GM23338 (cell line): ENCODE data around the gene VBP1. TPM values are rescaled to one million over a fixed set of nuclear protein-coding genes. Genes with fewer than 3 reads are reported as not detected.

Experiments used
- ATAC-seq: fragments of 200-7000 bp; cut with Tn5 transposase; 3 replicates; pipeline ENCODE4 v1.9.1; 2020
- DNase-seq: peaks from one replicate; pipeline ENCODE4 v3.0.0-alpha.2; 2015; ENCODE audit warnings: low spot score
- H2AFZ ChIP-seq: fragments of 200-600 bp; sonication (generic); 2 replicates; pipeline ENCODE4 v1.8.0; 2016; ENCODE audit warnings: antibody characterized with exemption, mild to moderate bottlenecking, moderate library complexity
- H3F3A ChIP-seq: fragments of 200-600 bp; sonication (generic); replicated peaks from 2 replicates; pipeline ENCODE4 v1.8.0; 2017; ENCODE audit warnings: antibody characterized with exemption, mixed run types, low read depth
- H3K27ac ChIP-seq: fragments of 200-600 bp; sonication (generic); 2 replicates; pipeline ENCODE4 v1.6.1; 2016; ENCODE audit warnings: low read depth
- H3K27me3 ChIP-seq: fragments of 200-600 bp; sonication (generic); 2 replicates; pipeline ENCODE4 v1.8.0; 2016; ENCODE audit warnings: mild to moderate bottlenecking, mixed run types, moderate library complexity; ENCODE audit not compliant: insufficient read depth
- H3K36me3 ChIP-seq: fragments of 200-600 bp; sonication (generic); 2 replicates; pipeline ENCODE4 v1.8.0; 2016; ENCODE audit warnings: mild to moderate bottlenecking; ENCODE audit not compliant: insufficient read depth
- H3K4me1 ChIP-seq: fragments of 200-600 bp; sonication (generic); 2 replicates; pipeline ENCODE4 v1.8.0; 2016; ENCODE audit warnings: mild to moderate bottlenecking, moderate library complexity; ENCODE audit not compliant: insufficient read depth
- H3K4me2 ChIP-seq: fragments of 200-600 bp; sonication (generic); 2 replicates; pipeline ENCODE4 v1.7.1; 2017; ENCODE audit warnings: mixed run types
- H3K4me3 ChIP-seq: fragments of 200-600 bp; sonication (generic); 2 replicates; pipeline ENCODE4 v1.6.1; 2016; ENCODE audit warnings: mixed run types
- H3K79me2 ChIP-seq: fragments of 200-600 bp; sonication (generic); replicated peaks from 2 replicates; pipeline ENCODE4 v1.8.0; 2017; ENCODE audit warnings: mild to moderate bottlenecking; ENCODE audit not compliant: insufficient read depth
- H3K9me2 ChIP-seq: fragments of 200-600 bp; sonication (generic); 2 replicates; pipeline ENCODE4 v1.8.0; 2017; ENCODE audit not compliant: insufficient read depth
- H4K20me1 ChIP-seq: fragments of 200-600 bp; sonication (generic); replicated peaks from 2 replicates; pipeline ENCODE4 v1.8.0; 2017; ENCODE audit warnings: mild to moderate bottlenecking; ENCODE audit not compliant: insufficient read depth
- H3K27ac Mint-ChIP-seq: 2 replicates; pipeline ENCODE4 v1.8.0; 2020; ENCODE audit warnings: inconsistent platforms, mild to moderate bottlenecking, moderate library complexity, mixed read lengths
- H3K27me3 Mint-ChIP-seq: 3 replicates; pipeline ENCODE4 v1.8.0; 2022; ENCODE audit warnings: low read depth, mild to moderate bottlenecking, moderate library complexity, mixed read lengths, inconsistent platforms; ENCODE audit not compliant: insufficient read depth, poor library complexity
- H3K36me3 Mint-ChIP-seq: 3 replicates; pipeline ENCODE4 v1.8.0; 2021; ENCODE audit warnings: low read depth, mild to moderate bottlenecking, inconsistent platforms, moderate library complexity, mixed read lengths
- H3K4me1 Mint-ChIP-seq: 3 replicates; pipeline ENCODE4 v1.8.0; 2020; ENCODE audit warnings: mild to moderate bottlenecking, inconsistent platforms, mixed read lengths
- H3K4me3 Mint-ChIP-seq: 3 replicates; pipeline ENCODE4 v1.8.0; 2021; ENCODE audit warnings: moderate library complexity, mild to moderate bottlenecking, inconsistent platforms, mixed read lengths
- H3K9me3 Mint-ChIP-seq: 3 replicates; pipeline ENCODE4 v1.8.0; 2020; ENCODE audit warnings: moderate library complexity, mild to moderate bottlenecking, inconsistent platforms, mixed read lengths
- CTCF ChIP-seq, 2 experiments: fragments of 200-600 bp in 1 of 2; sonication (generic) in 1 of 2; conservative IDR thresholded peaks; 2 replicates each; pipeline versions ENCODE4 v1.5.1 to v1.6.1; 2016 to 2017; ENCODE audit warnings: antibody characterized with exemption in 2 of 2, low read depth in 2 of 2, mild to moderate bottlenecking in 2 of 2, moderate library complexity in 1 of 2
- EZH2 ChIP-seq: fragments of 200-600 bp; sonication (generic); IDR thresholded peaks from one replicate; pipeline ENCODE4 v1.8.0; 2017; ENCODE audit warnings: antibody characterized with exemption, mild to moderate bottlenecking, low read depth; ENCODE audit not compliant: unreplicated experiment
- JUNB ChIP-seq: IDR thresholded peaks from one replicate; pipeline ENCODE4 v1.6.1; 2016; ENCODE audit warnings: antibody characterized with exemption; ENCODE audit not compliant: unreplicated experiment
- NANOG ChIP-seq: IDR thresholded peaks from 2 replicates; pipeline ENCODE4 v1.6.1; 2016; ENCODE audit warnings: antibody characterized with exemption, borderline replicate concordance
- POLR2AphosphoS5 ChIP-seq: IDR thresholded peaks from 2 replicates; pipeline ENCODE4 v1.6.1; 2016; ENCODE audit warnings: antibody characterized with exemption, low read depth
- REST ChIP-seq: IDR thresholded peaks from one replicate; pipeline ENCODE4 v1.6.1; 2018; ENCODE audit warnings: antibody characterized with exemption; ENCODE audit not compliant: unreplicated experiment
- STAT1 ChIP-seq: IDR thresholded peaks from one replicate; pipeline ENCODE4 v1.6.1; 2016; ENCODE audit warnings: antibody characterized with exemption; ENCODE audit not compliant: unreplicated experiment
- ZNF114 ChIP-seq: fragments of 250-450 bp; sonication (Bioruptor Pico); IDR thresholded peaks from 2 replicates; pipeline ENCODE4 v1.5.0; 2020; ENCODE audit warnings: mild to moderate bottlenecking, moderate library complexity
- ZNF331 ChIP-seq: fragments of 250-450 bp; sonication (Bioruptor Pico); IDR thresholded peaks from 2 replicates; pipeline ENCODE4 v1.5.0; 2020; ENCODE audit warnings: low read depth, mild to moderate bottlenecking, moderate library complexity
- ZNF462 ChIP-seq: fragments of 250-450 bp; sonication (Bioruptor Pico); IDR thresholded peaks from 2 replicates; pipeline ENCODE4 v1.5.0; 2020; ENCODE audit warnings: mild to moderate bottlenecking, moderate library complexity
- polyA plus RNA-seq: library from polyadenylated mRNA; unstranded; fragments of >200 nt; fragmentation: Nextera tagmentation; extraction: Ambion mirVana; gene quantifications from 2 replicates; pipeline ENCODE4 v1.2.1, GENCODE V29; 2016
- total RNA-seq: library from RNA; depleted of rRNA; stranded (reverse); fragments of >200 nt; shearing (Covaris generic); gene quantifications from 2 replicates; pipeline ENCODE4 v1.2.3, GENCODE V29; 2014
- TF ChIP-seq, protein P1 (sequence below): IDR thresholded peaks from 2 replicates; pipeline ENCODE4 v1.6.1; 2016; ENCODE audit warnings: antibody characterized with exemption

VBP1 gene
- total and polyA plus RNA-seq, 2 experiments from 2014 or later: 62.5 to 84.4 TPM

DNA sequence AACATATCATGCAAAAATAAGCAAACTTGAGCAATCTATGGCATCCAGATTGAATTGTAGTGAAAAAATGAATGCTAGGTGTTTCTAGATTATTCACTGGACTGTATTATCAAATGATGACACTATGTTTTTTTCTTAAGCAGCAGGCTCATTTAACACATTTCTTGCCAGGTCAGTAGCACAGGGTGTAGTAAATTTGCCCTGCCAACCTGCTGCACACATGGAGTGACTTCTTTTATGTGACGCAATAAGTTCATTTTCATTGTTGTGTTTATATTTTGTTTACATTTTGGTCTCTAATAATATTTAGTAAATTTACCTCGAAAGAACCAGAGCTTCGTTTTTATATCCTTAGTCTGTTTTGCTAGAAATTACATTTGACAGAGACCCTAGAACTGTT is 9.5 kb downstream of the VBP1 start (continued):
- TF ChIP-seq CTCF (conservative IDR thresholded peaks at IDR 0.05; ENCODE audit: low read depth in 2 of 2) (no peak), EZH2 (no peak)

- Histone ChIP-seq H2AFZ (no peak overlapping the region), H3K79me2 (no peaks in the 10 kb centered on the region), H4K20me1 (no peaks in the 10 kb centered on the region), H3K4me2 (no peak overlapping the region), H3K27me3 (no peaks in the 10 kb centered on the region), H3K36me3 (peaks cover 10% of the 10 kb centered on the region; the same call in 1 of the 2 replicates), H3F3A (no peaks in the 10 kb centered on the region), H3K27ac (no peak overlapping the region), H3K4me3 (no peak overlapping the region), H3K9me2 (no peaks in the 10 kb centered on the region), H3K4me1 (no peaks in the 10 kb centered on the region)
- Mint-ChIP-seq H3K27me3 (no peaks in the 10 kb centered on the region), H3K27ac (no peak overlapping the region), H3K36me3 (peaks cover 38% of the 10 kb centered on the region; the same call in 2 of the 3 replicates), H3K9me3 (no peaks in the 10 kb centered on the region), H3K4me1 (peaks cover 3% of the 10 kb centered on the region; the same call in 1 of the 3 replicates), H3K4me3 (no peak overlapping the region)
- ATAC-seq (no peak), DNase-seq (no peak)
- TF ChIP-seq EZH2 (no peak), NANOG (no peak), ZNF114 (CRISPR knock-in tag) (no peak), POLR2AphosphoS5 (no peak), REST (no peak), STAT1 (no peak), ZNF331 (CRISPR knock-in tag) (no peak), ZNF462 (CRISPR knock-in tag) (no peak), JUNB (no peak)
- TF ChIP-seq, protein P1, sequence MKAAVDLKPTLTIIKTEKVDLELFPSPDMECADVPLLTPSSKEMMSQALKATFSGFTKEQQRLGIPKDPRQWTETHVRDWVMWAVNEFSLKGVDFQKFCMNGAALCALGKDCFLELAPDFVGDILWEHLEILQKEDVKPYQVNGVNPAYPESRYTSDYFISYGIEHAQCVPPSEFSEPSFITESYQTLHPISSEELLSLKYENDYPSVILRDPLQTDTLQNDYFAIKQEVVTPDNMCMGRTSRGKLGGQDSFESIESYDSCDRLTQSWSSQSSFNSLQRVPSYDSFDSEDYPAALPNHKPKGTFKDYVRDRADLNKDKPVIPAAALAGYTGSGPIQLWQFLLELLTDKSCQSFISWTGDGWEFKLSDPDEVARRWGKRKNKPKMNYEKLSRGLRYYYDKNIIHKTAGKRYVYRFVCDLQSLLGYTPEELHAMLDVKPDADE: no peak
Measured at GRCh38 chrX:155231163-155231562, 14.9 kb downstream of the VBP1 start.
